Adrenal gland (tissue), 5 donors: ENCODE data around the gene MYO1B.

Experiments
- CTCF ChIP-seq, 6 experiments: fragments of 450-650 bp in 4 of 6; fragments of 200-600 bp in 2 of 6; sonication (generic) in 1 of 6; IDR thresholded peaks; 1 replicate in 5 of 6; 2 replicates in 1 of 6; pipeline versions ENCODE4 v1.5.1 to v1.8.0; 2016 to 2021; ENCODE audit warnings: antibody characterized with exemption in 6 of 6, mild to moderate bottlenecking in 2 of 6, moderate library complexity in 1 of 6
- POLR2A ChIP-seq, 2 donors: fragments of 450-650 bp; IDR thresholded peaks; one replicate each; pipeline ENCODE4 v1.6.1; 2017; ENCODE audit warnings: antibody characterized with exemption in 2 of 2, mild to moderate bottlenecking in 2 of 2, moderate library complexity in 1 of 2
- donor health status: DM: no; HTN: no; CAD: no.

DNA sequence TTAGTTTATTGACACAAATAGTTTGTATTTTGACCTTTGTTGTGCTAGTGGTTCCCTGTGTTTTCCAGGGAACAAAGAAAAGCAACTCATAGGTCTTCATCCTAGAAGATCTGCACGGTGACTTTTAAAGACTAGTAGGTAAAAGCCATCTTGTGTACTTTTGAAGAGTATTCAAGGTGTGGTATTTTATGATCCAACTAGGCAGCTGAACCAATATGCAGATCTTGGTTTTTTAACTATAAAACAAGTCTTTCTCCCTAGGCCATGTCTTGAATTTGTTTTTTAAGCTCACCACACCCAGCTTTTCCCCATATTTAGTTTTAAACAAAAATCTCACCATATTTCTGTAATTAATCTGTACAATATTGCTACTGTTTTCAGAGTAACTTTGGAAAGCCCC lies 30.0 kb upstream of the MYO1B start:
- TF ChIP-seq CTCF (IDR thresholded peaks at IDR 0.05), result no peak
- TF ChIP-seq POLR2A (IDR thresholded peaks at IDR 0.05), result no peak
